Middle frontal gyrus (tissue), 1 donor: ENCODE measurements around the gene PANK4.
A peak's percentile ranks its signal among the peaks of the same experiment; 100 is the strongest.

ENCODE experiments used
- DNase-seq: peaks from one replicate; pipeline ENCODE4 v3.0.0-alpha.2; 2015; ENCODE audit warnings: low spot score; ENCODE audit errors: extremely low spot score

PANK4 gene

DNA sequence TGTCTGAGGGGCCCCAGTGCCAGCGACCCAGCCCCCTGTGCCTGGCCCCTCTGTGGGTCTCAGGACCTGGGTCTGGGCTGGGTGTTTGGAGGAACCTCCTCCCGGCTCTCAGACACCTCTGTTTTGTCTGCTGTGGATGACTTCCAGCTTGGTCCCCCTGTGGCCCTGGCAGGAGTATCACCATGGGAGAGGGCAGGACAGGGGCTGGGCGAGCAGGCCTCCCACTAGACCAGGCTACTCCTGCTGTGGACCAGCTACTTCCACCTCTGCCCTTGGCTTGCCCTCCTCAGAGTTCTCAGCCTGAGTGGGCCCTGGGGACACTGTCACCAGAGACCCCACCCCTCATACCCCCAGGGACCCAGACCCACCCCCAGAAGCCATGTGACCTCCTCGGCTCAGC, 28.5 kb downstream of the PANK4 start:
- no peak for DNase-seq

DNA sequence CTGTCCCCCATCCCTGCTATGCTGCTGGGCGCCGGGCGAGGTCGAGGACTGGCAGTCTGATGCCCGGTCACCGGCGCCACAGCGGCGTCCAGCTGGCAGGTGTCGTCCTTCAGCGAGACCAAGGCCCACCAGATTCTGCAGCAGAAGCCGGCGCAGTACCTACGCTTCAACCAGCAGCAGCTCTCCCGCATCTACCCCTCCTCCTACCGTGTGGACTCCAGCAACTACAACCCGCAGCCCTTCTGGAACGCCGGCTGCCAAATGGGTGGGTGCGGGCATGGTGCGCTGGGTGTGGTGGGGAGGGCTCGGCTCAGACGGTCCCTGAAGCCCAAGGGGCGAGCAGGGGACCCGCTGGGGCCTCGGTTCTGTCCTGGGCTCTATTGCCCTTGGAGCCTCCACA, 29.6 kb downstream of the PANK4 start:
- DNase-seq = no peak

DNA sequence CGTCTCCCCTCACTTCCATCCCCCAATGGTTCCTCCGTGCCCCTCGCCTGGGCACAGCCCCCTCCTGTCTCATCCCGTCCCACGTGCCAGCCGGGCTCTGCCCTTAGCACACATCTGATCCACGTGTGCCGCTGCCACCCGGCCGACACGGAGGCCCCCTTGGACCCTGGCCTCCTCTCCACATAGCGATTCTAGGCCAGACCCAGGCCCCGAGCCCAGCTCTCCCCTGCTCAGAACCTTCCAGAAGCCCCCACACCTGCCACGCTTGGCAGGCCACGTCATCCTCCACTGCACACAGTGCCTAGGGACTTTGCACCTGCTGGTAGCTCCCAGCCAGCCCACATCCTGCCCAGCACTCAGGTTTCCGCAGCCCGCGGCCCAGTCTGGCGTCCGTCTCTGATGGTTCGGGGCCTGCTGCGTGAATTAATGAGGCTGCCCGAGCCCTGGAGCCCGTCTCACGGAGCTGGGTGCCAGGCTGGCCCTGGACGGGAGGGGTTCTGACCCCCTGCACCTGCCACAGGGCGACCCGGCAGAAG, 30.2 kb downstream of the PANK4 start:
- no peak for DNase-seq

DNA sequence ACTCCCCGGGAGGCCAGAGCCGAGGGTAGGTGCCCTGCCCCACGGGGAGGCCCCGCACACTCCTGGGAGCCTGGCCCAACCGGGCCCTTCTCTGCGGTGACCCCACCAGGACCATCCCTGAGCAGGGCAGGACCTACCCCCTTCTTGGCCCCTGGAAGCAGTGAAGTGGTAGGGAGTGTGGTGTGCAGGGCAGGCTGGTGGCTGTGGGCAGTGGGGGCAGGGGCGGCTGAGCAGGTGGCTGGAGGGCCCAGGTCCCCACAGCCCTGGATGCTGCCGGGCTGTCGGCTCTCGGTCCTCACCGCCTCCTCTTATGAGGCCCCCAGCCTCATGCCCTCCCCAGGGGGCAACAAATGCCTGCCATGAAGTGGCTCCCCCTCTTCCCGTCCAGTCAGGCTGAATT, 30.9 kb downstream of the PANK4 start:
- no peak for DNase-seq

DNA sequence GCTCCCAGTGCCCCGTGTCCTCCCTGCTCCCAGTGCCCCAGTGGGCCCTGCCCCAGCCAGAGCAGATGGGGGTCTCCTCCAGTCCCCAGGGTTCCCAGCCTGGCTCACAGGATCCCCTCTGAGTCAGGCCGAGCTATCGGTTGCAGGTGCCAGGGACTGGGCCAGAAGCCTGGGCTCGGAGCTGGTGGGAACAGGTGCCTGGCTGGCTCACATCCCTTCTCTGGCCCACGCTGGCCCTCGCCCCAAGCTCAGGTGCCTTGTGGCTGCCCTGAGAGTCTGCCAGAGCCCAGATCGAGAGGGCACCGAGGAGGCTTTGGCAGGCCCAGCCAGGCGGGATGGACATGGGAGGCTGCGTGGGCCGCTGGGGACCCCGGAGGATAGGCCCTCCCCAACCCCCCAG, 31.4 kb downstream of the PANK4 start:
- no peak for DNase-seq

DNA sequence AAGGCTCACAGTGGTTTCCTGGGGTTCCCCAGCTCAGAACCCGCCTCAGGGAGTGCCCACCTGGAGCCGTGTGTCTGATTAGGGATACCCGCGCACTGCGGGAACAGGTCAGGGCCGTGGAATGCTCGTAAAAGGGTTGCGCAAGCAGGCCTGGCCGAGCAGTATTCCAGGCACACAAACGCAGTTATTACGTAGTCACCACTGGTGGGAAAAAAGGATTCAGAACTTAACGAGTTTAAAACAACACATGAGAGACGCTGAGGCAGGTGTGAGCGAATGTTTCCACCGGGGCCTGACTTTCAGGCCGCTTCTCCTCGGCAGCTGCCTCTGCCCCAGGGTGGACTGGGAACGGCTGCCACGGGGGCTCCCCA, 32.1 kb downstream of the PANK4 start:
- DNase-seq = no peak

DNA sequence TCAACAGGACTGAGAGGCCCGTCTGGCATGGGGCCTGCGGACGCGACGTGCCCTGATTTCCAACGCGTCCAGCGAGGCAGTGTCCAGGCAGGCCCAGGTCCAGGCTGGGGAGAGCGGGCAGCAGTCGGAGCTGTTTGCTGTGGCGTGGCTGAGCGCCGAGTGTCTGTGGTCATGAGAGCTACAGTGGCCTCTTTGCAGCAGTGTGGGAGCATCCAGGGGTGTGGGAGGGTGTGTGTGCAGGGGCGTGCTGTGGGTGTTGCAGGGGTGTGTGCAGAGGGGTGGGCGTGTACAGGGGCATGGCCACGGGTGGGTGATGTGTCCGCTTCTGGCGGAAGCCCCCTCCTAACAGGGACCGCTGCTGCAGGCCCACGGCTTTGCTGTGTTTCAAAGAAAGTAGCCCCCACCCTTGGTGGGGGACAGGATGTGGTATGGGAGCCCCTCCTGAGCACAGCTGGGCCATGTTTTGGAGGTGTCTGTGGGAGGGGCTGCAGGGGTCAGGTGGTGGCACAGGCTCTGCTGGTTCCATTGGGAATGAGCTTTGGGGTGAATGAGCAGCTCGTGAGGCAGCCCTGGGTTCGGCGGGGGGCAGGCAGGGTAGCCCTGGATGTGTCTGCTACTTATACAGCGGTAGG, 32.6 kb downstream of the PANK4 start:
- DNase-seq = peak; percentile 68

DNA sequence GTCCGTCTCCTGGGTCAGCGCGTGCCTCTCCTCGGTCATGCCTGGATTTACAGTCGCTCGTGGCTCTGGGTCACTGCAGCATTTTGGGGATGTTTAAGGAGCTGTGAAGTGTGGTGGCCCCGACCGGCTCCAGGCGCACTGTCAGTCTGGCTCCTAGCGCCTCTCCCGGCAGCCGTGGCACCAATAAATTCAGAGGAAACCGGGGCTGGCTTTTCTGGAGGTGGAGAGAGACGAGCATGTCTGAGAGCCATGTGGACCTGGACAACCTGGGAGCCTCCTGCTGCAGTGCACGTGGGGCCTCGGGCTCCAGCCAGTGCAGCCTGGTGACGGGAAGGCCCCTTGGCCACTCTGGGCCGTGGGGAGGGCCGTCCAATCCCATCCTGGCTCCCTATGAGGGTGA, 33.2 kb downstream of the PANK4 start:
- no peak for DNase-seq

DNA sequence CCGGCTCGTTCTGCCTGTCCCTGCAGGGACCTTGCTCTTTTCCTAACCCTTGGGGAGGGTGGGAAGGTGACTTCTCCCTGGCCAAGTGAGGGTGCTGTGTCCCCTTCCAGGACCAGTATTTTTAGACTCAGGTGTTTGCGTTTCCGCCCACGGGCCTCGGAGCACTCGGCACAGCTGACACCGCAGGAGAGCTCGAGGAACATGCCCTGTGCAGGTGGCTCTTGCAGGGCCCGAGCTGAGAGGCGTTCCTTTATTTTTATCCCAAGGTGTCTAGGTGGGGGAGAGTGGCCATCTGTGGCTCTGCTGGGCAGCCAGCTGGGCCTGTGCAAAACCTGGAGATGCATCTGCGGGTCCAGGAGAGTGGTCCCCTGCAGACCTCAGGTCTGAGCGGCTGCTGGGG, 34.3 kb downstream of the PANK4 start:
- DNase-seq = no peak

DNA sequence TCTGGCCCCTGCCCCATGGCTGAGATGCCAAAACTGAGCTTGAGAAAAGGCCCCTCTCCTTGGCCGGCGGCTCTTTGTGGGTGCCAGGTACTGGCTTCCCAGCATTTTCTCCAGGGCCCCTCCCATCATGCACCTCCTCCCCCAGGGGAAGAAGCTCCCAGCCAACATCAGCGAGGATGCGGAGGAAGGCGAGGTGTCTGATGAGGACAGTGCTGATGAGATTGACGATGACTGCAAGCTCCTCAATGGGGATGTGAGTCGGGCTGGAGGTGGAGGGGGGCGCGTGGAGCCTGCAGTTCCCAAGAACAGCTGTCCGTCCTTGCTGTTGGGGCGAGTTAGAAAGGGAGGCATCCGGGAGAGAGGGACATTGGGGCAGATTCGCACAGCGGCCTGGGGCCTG, 36.8 kb downstream of the PANK4 start:
- DNase-seq = no peak

DNA sequence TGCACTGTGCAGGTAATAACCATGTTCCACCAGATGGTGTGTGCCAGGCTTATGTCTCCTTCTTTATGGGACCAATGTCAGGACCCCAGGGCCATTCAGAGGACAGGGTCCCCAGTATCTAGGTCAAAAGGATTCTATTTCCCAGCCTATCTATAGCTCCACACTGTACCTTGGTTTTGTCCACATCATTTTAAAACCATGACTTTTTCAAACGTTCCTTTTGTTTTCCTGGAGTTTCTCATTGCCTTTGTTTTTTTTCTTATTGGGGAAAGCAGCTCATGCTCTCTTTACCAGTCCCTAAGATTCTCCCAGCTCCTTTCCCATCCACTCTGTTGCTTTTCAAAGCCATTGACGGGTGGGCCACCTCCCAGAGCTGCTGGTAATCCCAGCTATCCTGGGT, 37.7 kb downstream of the PANK4 start:
- DNase-seq = no peak

DNA sequence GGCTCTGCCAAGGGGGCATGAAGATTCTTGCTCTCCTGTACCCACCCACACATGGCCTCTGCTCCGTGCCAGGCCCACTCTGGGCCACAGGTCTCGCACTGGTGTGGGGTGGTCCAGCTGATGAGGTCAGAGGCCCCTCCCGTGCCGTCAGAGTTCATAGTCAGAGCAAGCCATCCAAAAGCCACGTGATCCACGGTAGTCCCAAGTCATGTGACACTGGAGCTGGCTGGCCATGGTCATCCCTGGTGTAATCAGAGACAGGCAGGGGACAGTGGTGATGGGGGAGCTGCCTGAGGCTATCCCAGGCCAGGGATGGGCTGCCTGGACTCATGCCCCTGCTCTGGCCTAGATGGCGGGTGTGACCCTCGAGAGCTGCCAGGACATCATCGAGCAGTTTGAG, 39.8 kb downstream of the PANK4 start:
- no peak for DNase-seq

DNA sequence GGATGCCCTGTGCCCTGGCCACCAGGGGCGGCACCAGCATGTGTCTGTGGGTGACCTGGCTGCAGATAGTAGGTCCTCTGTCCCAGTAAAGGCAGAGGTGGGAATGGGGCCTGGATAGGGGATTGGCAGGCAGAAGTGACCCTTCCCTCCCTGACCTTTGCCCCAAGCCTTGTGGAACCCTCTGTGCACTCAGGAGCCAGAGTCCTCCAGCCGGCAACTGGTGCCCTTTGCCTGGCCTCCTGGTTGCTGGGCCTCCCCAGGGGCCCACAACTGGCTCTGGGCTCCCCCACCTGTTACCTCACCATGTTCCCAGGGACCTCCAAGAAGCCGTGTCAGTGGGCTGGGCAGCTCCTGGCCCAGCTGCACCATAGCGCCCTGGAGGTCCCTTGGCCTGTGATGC, 40.4 kb downstream of the PANK4 start:
- no peak for DNase-seq

DNA sequence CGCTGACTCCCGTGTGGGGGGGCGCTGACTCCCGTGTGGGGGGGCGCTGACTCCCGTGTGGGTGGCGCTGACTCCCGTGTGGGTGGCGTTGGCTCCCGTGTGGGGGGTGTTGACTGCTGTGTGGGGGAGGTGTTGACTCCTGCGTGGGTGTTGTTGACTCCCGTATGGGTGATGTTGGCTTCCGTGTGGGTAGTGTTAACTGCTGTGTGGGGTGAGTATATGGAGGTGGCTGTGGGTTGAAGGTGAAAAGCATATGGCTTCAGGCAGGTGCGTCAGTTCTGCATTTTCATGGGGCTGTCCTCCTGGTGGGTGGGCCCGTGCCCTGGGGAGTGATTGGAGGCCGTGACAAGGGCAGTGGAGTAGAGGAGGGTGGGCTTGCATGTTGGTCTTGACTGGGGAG, 42.4 kb downstream of the PANK4 start:
- DNase-seq = no peak

DNA sequence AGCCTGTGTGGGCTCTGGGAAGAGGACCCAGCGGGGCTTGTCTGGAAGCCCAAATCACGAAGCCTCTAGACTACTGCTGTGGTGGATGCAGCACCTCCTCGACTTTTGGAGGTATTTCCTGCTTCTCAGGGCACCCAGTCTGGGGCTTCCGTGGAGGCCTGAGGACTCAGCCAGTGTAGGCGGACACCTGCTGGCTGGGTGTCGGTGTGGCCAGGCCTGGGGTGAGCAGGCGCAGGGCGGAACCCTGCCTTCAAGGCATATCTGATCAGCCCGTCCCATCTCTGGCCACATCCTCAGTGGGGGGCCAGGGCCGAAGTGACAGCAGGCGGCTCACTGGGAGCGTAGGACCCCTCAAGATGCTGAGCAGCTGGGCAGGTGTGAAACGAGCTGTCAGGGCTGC, 43.4 kb downstream of the PANK4 start:
- no peak for DNase-seq

DNA sequence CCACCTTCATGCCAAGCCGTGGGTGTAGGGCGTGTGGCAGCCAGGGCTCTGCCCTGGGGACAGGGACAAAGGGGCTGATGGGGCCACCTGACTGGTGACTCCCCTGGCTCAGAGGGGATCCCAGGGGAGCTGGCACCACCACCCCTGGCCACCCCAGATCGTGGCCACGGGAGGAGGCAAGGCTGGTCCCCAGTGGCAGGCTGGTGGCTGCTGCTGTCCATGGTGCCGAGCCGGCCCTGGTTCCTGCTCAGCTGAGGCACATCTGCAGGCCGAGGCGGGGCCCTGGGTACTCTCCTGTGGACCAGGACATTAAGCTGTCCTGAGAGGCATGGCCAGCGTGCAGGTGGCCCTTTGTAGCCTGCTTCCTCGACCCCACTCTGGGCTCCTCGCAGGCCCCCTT, 43.8 kb downstream of the PANK4 start:
- no peak for DNase-seq

DNA sequence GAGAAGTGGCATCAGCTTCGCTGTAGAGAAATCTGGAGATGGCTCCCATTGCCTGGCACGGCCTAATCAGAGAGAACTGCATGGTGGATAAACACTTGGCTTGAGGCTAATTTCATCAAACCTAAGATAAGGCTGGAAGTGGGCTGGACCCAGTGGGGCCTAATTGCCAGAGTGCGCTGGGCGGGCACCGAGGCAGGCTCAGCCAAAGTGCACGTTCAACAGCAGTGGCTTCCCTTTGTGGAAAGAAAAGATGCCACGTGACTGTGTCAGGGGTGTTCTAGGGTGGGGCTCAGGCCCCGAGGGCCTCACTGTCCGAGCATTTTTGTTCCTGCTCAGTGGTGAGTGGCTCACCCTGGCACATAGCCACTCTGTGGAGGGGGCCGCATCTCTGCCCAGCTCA, 44.5 kb downstream of the PANK4 start:
- no peak for DNase-seq

DNA sequence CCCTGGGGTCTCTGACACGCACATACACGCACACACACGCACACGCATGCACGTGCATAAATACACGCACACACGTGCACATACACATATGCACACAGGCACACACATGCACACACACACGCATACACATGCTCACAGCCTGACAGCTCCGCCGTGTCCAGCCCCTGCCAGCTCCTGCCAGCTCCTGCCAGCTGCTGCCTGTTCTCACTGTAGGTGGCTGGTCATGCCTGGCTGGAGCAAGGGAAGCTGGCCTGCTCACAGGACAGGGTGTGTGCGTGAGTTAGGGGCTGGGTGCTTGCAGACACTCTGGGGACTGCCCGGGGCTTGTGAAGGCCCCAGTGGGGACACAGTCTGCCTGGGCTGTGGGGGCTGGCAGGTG, 45.4 kb downstream of the PANK4 start:
- DNase-seq = no peak

DNA sequence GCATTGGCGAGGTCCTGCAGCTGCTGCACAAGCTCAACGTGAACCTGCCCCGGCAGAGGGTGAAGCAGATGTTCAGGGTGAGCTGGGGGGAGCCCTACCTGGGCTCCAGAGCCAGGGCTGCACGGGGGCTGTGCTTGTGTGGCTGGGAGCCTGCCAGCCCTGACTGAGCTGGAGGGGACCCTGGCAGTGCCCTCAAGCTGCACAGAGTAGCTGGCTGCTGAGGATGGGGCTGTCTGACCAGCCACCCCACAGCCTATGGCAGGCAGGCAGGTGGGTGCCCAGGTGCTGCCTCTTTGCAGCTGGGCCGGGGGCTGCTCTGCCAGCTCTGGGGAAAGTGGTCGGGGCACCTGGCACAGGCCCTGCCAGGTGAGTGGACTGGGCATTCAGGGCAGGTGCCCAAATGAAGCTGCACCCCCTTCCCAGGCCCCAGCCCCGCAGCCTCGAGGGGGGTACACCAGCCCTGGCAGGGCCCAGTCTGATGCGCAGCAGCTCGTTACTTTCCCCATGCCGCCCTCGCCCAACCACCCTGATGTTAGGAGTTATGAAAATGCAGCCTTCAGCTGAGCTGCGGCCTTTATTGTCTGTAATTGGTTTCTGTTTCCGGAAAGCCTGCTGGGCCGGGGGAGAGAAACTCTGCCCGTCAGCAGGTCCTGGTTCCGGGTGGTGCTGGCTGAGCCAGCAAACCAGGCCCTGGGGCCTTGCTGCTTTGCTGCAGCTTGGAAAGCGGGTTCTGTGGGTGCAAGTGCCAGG, 46.0 kb downstream of the PANK4 start:
- DNase-seq = no peak

DNA sequence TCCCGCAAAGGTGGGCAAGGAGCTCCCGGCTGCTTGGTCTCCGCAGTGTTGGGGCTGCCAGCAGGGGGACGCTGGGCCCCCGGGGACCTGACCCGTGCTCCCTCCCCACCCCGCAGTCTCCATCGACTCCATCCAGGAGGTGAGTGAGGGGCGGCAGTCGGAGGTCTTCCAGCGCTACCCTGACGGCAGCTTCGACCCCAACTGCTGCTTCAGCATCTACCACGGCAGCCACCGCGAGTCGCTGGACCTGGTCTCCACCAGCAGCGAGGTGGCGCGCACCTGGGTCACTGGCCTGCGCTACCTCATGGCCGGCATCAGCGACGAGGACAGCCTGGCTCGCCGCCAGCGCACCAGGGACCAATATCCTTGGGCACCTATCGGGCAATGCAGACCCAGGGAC, 46.8 kb downstream of the PANK4 start:
- no peak for DNase-seq

DNA sequence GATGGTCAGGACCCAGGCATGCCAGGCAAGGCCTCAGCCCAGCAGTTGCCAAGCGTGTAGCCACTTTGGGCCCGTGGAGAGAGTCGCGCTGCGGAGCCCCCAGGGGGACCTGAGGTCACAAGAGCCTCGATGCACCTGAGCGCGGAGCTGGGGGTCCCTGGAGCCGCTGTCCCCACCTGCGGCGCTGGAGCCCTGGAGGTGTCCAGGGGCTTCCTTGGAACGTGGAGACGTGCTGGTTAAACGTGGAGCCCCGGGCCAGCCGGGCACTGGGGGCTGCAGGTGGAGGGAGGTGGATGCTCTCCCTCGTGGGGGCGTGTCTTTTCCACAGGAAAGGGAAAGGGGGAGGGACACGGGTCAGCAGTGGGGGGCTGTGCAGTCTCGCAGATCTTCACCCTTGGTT, 47.2 kb downstream of the PANK4 start:
- DNase-seq = no peak

DNA sequence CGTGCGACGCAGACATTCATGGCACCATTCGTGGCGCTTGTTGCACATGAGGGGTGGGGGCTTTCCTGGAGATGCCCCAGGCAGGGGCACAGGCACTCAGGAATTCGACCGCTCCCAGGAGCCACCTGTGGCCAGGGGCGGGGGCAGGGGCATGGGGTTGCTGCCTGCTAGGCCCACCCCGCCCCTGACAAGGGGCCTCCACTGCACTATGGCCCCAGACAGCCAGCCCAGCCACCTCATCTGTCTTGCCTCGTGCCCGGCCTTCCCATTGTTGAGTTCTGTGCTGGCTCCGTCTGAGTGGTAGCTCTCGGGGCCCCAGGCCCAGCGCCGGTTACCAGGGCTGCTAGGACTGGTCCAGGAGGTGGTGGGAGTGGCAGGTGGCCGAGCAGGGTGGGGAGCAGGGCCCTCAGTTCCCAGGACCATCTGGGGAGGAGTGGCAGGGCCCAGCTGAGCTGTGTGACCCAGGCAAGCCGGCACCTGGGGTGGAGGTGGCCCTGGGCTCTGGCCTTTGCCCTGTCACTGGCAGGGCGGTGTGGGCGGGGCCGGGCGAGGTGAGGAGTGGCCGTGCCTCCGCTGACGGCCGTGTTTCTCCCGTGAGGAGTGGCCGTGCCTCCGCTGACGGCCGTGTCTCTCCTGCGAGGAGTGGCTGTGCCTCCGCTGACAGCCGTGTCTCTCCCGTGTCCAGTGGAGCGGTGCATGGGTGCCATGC, 48.5 kb downstream of the PANK4 start:
- no peak for DNase-seq

DNA sequence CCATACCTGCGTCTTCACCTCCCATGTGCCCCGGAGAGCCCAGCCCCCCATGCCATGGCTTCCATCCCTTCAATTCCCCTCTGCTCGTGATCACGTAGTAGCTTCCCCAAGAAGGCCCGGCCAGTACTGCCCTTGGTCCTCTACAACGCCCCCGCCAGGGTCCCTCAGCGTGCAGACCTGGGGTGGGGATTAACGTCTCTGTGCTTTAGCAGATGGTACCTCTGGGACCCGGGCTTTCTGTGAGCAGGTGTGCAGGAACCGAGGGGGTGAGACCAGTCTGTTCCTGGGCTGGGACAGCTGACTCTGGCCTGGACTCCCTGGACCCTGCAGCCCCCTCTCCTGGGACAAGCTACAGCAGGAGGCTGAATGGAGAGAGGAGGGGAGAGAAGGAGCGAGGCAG, 49.1 kb downstream of the PANK4 start:
- no peak for DNase-seq
